Smooth muscle cell (in vitro differentiated cells): Measurements from ENCODE around the gene CD93. TPM values are rescaled to one million over a fixed set of nuclear protein-coding genes. Genes with fewer than 3 reads are reported as not detected.

ENCODE experiments used
- DNase-seq: peaks from one replicate; lab custom pipeline; 2025; ENCODE audit not compliant: unreplicated experiment; lab: John Stamatoyannopoulos, UW
- H2AFZ ChIP-seq: fragments of 200-600 bp; sonication (generic); 2 replicates; pipeline ENCODE4 v1.6.0; 2016; ENCODE audit warnings: antibody characterized with exemption, low read depth, mild to moderate bottlenecking
- H3F3A ChIP-seq: fragments of 200-600 bp; sonication (generic); 2 replicates; pipeline ENCODE4 v1.6.0; 2017; ENCODE audit warnings: antibody characterized with exemption, low read depth
- H3K27ac ChIP-seq: fragments of 200-600 bp; sonication (generic); 2 replicates; pipeline ENCODE4 v1.5.1; 2016; ENCODE audit warnings: low read depth, mild to moderate bottlenecking
- H3K27me3 ChIP-seq: fragments of 200-600 bp; sonication (generic); 2 replicates; pipeline ENCODE4 v1.6.1; 2016; ENCODE audit warnings: low read depth, mild to moderate bottlenecking
- H3K36me3 ChIP-seq: fragments of 200-600 bp; sonication (generic); 2 replicates; pipeline ENCODE4 v1.5.1; 2016; ENCODE audit warnings: low read depth
- H3K4me1 ChIP-seq: fragments of 200-600 bp; sonication (generic); 2 replicates; pipeline ENCODE4 v1.5.1; 2016; ENCODE audit warnings: low read depth
- H3K4me2 ChIP-seq: fragments of 200-600 bp; sonication (generic); 2 replicates; pipeline ENCODE4 v1.6.0; 2016; ENCODE audit warnings: mild to moderate bottlenecking
- H3K4me3 ChIP-seq: fragments of 200-600 bp; sonication (generic); 2 replicates; pipeline ENCODE4 v1.5.1; 2016; ENCODE audit warnings: mild to moderate bottlenecking
- H3K79me2 ChIP-seq: fragments of 200-600 bp; sonication (generic); 2 replicates; pipeline ENCODE4 v1.6.0; 2016; ENCODE audit warnings: low read depth, mild to moderate bottlenecking
- H3K9ac ChIP-seq: fragments of 200-600 bp; sonication (generic); 2 replicates; pipeline ENCODE4 v1.6.0; 2016; ENCODE audit warnings: low read depth
- H3K9me3 ChIP-seq: fragments of 200-600 bp; sonication (generic); replicated peaks from 2 replicates; pipeline ENCODE4 v1.5.1; 2016; ENCODE audit warnings: low read depth
- H4K20me1 ChIP-seq: fragments of 200-600 bp; sonication (generic); 2 replicates; pipeline ENCODE4 v1.6.0; 2016; ENCODE audit warnings: low read depth
- CTCF ChIP-seq: fragments of 200-600 bp; sonication (generic); IDR thresholded peaks from 2 replicates; pipeline ENCODE4 v1.5.1; 2017; ENCODE audit warnings: borderline replicate concordance, mild to moderate bottlenecking, antibody characterized with exemption; ENCODE audit not compliant: insufficient read depth, poor library complexity, severe bottlenecking
- WGBS: methylation state at CpG from one replicate; pipeline ENCODE4 v1.1.7; 2016; ENCODE audit warnings: low lambda C conversion rate; 5-methylcytosine and 5-hydroxymethylcytosine counted together
- polyA plus RNA-seq: library from polyadenylated mRNA; unstranded; fragments of >200 nt; fragmentation: Nextera tagmentation; extraction: Ambion mirVana; gene quantifications from 2 replicates; pipeline ENCODE4 v1.2.1, GENCODE V29; 2016
- total RNA-seq: library from RNA; depleted of rRNA; stranded (reverse); fragments of >200 nt; gene quantifications from 2 replicates; pipeline ENCODE4 v1.2.3, GENCODE V29; 2014

The CD93 gene
- total and polyA plus RNA-seq, 2 experiments from 2014 or later: not detected

- Histone ChIP-seq H3K9ac (no peak overlapping the region), H3F3A (no peaks in the 10 kb centered on the region), H3K36me3 (no peaks in the 10 kb centered on the region), H3K79me2 (no peaks in the 10 kb centered on the region), H3K27ac (no peak overlapping the region), H4K20me1 (no peaks in the 10 kb centered on the region), H3K27me3 (no peaks in the 10 kb centered on the region), H3K4me2 (no peak overlapping the region), H3K4me3 (no peak overlapping the region), H2AFZ (no peak overlapping the region), H3K4me1 (no peaks in the 10 kb centered on the region), H3K9me3 (no peaks in the 10 kb centered on the region)
- WGBS: 94% methylated on average over 4 of the region's 4 CpGs
- no peak for DNase-seq
- no peak for TF ChIP-seq CTCF
These were observed 4.8 kb upstream of the CD93 start for GRCh38 chr20:23090878-23091277.

- Histone ChIP-seq H3K27ac (no peak overlapping the region), H3K9ac (no peak overlapping the region), H2AFZ (no peak overlapping the region), H4K20me1 (no peaks in the 10 kb centered on the region), H3K4me1 (no peaks in the 10 kb centered on the region), H3K9me3 (no peaks in the 10 kb centered on the region), H3K36me3 (no peaks in the 10 kb centered on the region), H3K27me3 (no peaks in the 10 kb centered on the region), H3K4me3 (no peak overlapping the region), H3F3A (no peaks in the 10 kb centered on the region), H3K79me2 (no peaks in the 10 kb centered on the region), H3K4me2 (no peak overlapping the region)
- no peak for DNase-seq
- 59% methylated on average over 6 of the region's 6 CpGs for WGBS
- no peak for TF ChIP-seq CTCF
These were observed 4.0 kb upstream of the CD93 start for GRCh38 chr20:23090147-23090546.

- no peaks in the 10 kb centered on the region for H3F3A ChIP-seq
- H3K79me2 ChIP-seq: no peaks in the 10 kb centered on the region
- no peak overlapping the region for H3K4me2 ChIP-seq
- no peak overlapping the region for H3K4me3 ChIP-seq
- WGBS: over 99% methylated on average over 8 of the region's 8 CpGs
- H3K27me3 ChIP-seq: no peaks in the 10 kb centered on the region
- no peak for TF ChIP-seq CTCF
- H4K20me1 ChIP-seq: no peaks in the 10 kb centered on the region
- no peaks in the 10 kb centered on the region for H3K36me3 ChIP-seq
- no peak for DNase-seq
- H2AFZ ChIP-seq: no peak overlapping the region
- no peak overlapping the region for H3K9ac ChIP-seq
- no peak overlapping the region for H3K27ac ChIP-seq
- H3K4me1 ChIP-seq: no peaks in the 10 kb centered on the region
- H3K9me3 ChIP-seq: no peaks in the 10 kb centered on the region
These were observed 2.7 kb upstream of the CD93 start for GRCh38 chr20:23088866-23089265.

- H3F3A ChIP-seq: no peaks in the 10 kb centered on the region
- no peak overlapping the region for H2AFZ ChIP-seq
- no peak overlapping the region for H3K4me3 ChIP-seq
- no peaks in the 10 kb centered on the region for H4K20me1 ChIP-seq
- no peak for TF ChIP-seq CTCF
- H3K4me1 ChIP-seq: no peaks in the 10 kb centered on the region
- no peaks in the 10 kb centered on the region for H3K9me3 ChIP-seq
- no peaks in the 10 kb centered on the region for H3K27me3 ChIP-seq
- 95% methylated on average over 9 of the region's 9 CpGs for WGBS
- H3K79me2 ChIP-seq: no peaks in the 10 kb centered on the region
- DNase-seq: no peak
- H3K9ac ChIP-seq: no peak overlapping the region
- no peaks in the 10 kb centered on the region for H3K36me3 ChIP-seq
- no peak overlapping the region for H3K4me2 ChIP-seq
- no peak overlapping the region for H3K27ac ChIP-seq
These were observed 1.6 kb upstream of the CD93 start for GRCh38 chr20:23087587-23088251.
